Tibial artery (tissue), 4 donors: ENCODE data around the gene ENHO.

Source experiments
- DNase-seq, 2 donors: peaks; one replicate each; pipeline ENCODE4 v3.0.0-alpha.2; 2019
- H3K27ac ChIP-seq, 2 donors: fragments of 200-600 bp; sonication (generic) in 1 of 2; 1 replicate in 1 of 2; 2 replicates in 1 of 2; pipeline ENCODE4 v1.5.1; 2018 to 2019; ENCODE audit warnings: mild to moderate bottlenecking in 1 of 2
- H3K27me3 ChIP-seq, 2 donors: fragments of 200-600 bp; sonication (generic) in 1 of 2; one replicate each; pipeline versions ENCODE4 v1.5.1 to v1.6.0; 2016 to 2019
- H3K36me3 ChIP-seq, 3 donors: fragments of 200-600 bp; sonication (generic) in 2 of 3; one replicate each; pipeline ENCODE4 v1.5.1; 2016 to 2019; ENCODE audit warnings: mild to moderate bottlenecking in 2 of 3
- H3K4me1 ChIP-seq, 4 donors: fragments of 200-600 bp; sonication (generic) in 2 of 4; 1 replicate in 3 of 4; 2 replicates in 1 of 4; pipeline ENCODE4 v1.5.1; 2016 to 2019
- H3K4me3 ChIP-seq, 2 donors: fragments of 200-600 bp; sonication (generic) in 1 of 2; 1 replicate in 1 of 2; 2 replicates in 1 of 2; pipeline ENCODE4 v1.5.1; 2018 to 2019; ENCODE audit warnings: mild to moderate bottlenecking in 2 of 2
- H3K9me3 ChIP-seq, 3 donors: fragments of 200-600 bp; sonication (generic) in 1 of 3; one replicate each; pipeline ENCODE4 v1.5.1; 2016 to 2019
- CTCF ChIP-seq, 2 experiments: fragments of 200-600 bp in 1 of 2; fragments of 450-650 bp in 1 of 2; IDR thresholded peaks; one replicate each; pipeline ENCODE4 v1.5.1; 2017 to 2019; ENCODE audit warnings: antibody characterized with exemption in 2 of 2, mild to moderate bottlenecking in 1 of 2, moderate library complexity in 1 of 2
- intact Hi-C: fragments of 100-400 bp; cut with DNase I; formaldehyde crosslinking; loops from one replicate; pipeline ENCODE4 v1.15.0; 2023; ENCODE audit warnings: low total_unique reads

ENHO gene

GRCh38 chr9:34519321-34520020 is 3.3 kb downstream of the ENHO start:
- DNase-seq: peak in 1 of 2 donors; percentile 28
- peaks cover 0 to 15% (median 8%) of the 10 kb centered on the region in 4 donors for H3K4me1 ChIP-seq
- H3K27me3 ChIP-seq: peaks cover 0 to 3% of the 10 kb centered on the region in 2 donors
- no peak for TF ChIP-seq CTCF (IDR thresholded peaks at IDR 0.05)
- H3K36me3 ChIP-seq: no peaks in the 10 kb centered on the region
- H3K9me3 ChIP-seq: no peaks in the 10 kb centered on the region
- no peak overlapping the region for H3K27ac ChIP-seq
- intact Hi-C loops: loop anchor here (5.0 kb wide), 1 partner anchor 62 kb away; the partner anchor contains the start of genes DNAI1 and FAM219A
- no peak overlapping the region for H3K4me3 ChIP-seq

GRCh38 chr9:34518896-34519295 is 3.9 kb downstream of the ENHO start:
- peaks cover 0 to 15% (median 8%) of the 10 kb centered on the region in 4 donors for H3K4me1 ChIP-seq
- intact Hi-C loops: no loop called here
- H3K27me3 ChIP-seq: peaks cover 0 to 9% of the 10 kb centered on the region in 2 donors
- H3K36me3 ChIP-seq: no peaks in the 10 kb centered on the region
- H3K9me3 ChIP-seq: no peaks in the 10 kb centered on the region
- H3K4me3 ChIP-seq: no peak overlapping the region
- peak in 1 of 2 donors; percentile 17 for DNase-seq
- TF ChIP-seq CTCF (IDR thresholded peaks at IDR 0.05): no peak
- no peak overlapping the region for H3K27ac ChIP-seq

- no peak overlapping the region for H3K27ac ChIP-seq
- H3K4me3 ChIP-seq: no peak overlapping the region
- no peaks in the 10 kb centered on the region for H3K9me3 ChIP-seq
- peak in 1 of 2 donors; percentile 62 for DNase-seq
- H3K27me3 ChIP-seq: peaks cover 0 to 10% of the 10 kb centered on the region in 2 donors
- H3K36me3 ChIP-seq: no peaks in the 10 kb centered on the region
- intact Hi-C loops: no loop called here
- peaks cover 0 to 10% (median 5%) of the 10 kb centered on the region in 4 donors for H3K4me1 ChIP-seq
- TF ChIP-seq CTCF (IDR thresholded peaks at IDR 0.05): no peak
Measured at GRCh38 chr9:34518110-34518616, 4.6 kb downstream of the ENHO start.

GRCh38 chr9:34517185-34517584 is 5.6 kb downstream of the ENHO start:
- intact Hi-C loops: no loop called here
- Histone ChIP-seq H3K27ac (no peak overlapping the region), H3K4me1 (peaks cover 0 to 2% (median 0%) of the 10 kb centered on the region in 4 donors), H3K9me3 (no peaks in the 10 kb centered on the region), H3K27me3 (peaks cover 0 to 10% of the 10 kb centered on the region in 2 donors), H3K36me3 (no peaks in the 10 kb centered on the region), H3K4me3 (no peak overlapping the region)
- DNase-seq: peak in 1 of 2 donors; percentile 44
- TF ChIP-seq CTCF (IDR thresholded peaks at IDR 0.05): no peak

- Histone ChIP-seq H3K36me3 (no peaks in the 10 kb centered on the region), H3K27me3 (peaks cover 0 to 8% of the 10 kb centered on the region in 2 donors), H3K4me3 (no peak overlapping the region), H3K9me3 (no peaks in the 10 kb centered on the region), H3K4me1 (no peaks in the 10 kb centered on the region), H3K27ac (no peak overlapping the region)
- intact Hi-C loops: no loop called here
- peak in 1 of 2 donors; percentile 13 for DNase-seq
- no peak for TF ChIP-seq CTCF (IDR thresholded peaks at IDR 0.05)
Measured at GRCh38 chr9:34515959-34516358, 6.8 kb downstream of the ENHO start.
